ENCODE measurements around the gene TGM2.
"Not testable (repeated sequence)": the region's sequence is repeated elsewhere in the genome, so short reads cannot be mapped to it uniquely, and the experiment has no call there.

Gene TGM2

DNA sequence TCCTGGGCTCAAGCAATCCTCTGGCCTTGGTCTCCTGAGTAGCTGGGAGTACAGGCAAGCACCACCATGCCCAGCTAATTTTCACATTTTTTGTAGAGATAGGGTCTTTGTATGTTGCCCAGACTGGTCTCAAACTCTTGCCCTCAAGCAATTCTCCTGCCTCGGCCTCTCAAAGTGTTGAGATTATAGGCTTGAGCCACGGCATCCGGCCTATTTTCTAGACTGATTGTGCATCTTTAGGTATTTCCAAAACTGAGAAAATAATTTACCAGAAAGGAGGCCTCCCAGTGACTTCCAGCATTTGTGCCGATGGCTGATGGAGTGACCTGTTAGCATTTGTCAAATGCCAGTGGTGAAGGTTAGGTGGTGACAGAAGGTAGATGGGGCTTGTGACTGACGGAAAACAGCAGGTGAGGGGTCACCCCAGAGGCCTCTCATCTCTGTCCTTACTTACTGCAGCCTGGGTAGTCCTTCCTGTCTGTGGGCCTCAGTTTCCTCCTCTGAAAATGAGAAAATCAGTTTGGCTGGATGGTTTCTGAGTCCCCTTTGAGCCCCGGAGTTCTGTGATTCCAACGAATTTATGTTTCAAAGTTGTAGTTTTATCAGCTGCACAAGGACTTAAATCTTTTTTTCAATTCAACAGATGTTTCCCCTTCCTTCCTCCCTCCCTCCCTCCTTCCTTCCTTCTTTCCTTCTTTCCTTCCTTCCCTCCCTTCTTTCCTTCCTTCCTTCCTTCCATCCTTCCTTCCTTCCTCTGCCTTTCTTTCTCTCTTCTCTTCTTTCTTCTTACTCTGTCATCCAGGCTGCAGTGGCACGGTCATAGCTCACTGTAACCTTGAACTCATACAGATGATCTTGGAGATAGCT, 53.5 kb downstream of the TGM2 start:
- DNase-seq = no peak

DNA sequence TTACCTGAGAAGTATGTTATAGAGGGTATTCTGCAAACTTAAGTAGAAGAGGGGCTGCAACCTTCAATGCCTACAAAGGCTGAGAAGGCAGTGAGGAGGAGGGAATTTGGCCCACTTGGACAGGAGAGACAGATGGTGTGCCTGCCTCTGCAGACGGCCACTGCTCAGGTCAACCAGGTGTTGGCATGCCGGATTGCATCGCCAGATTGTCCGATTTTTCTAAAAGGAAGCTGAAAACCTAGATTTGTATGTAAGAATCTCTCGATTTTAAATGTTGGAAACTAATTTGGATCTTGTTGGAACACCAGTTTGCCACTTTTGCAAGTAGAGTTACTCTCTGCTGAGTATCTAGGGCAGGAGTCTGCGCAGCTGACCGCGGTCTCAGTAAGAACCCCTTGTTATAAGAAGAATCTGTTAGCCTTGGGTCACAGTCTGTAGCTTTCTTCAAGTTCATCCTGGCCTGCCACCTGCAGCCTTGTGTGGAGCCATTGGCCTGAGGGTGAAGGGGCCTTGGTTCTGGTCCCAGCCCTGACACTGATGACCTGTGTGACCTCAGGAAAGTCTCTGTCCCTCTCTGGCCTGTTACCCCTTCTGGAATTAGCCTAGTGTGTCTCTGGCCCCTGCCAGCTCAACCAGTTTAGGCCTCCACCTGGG, 54.4 kb downstream of the TGM2 start:
- DNase-seq = no peak

- DNase-seq = no peak
These were observed 55.2 kb downstream of the TGM2 start for GRCh38 chr20:38109591-38110524.

GRCh38 chr20:38108986-38109541, 56.0 kb downstream of the TGM2 start:
- no peak for DNase-seq

- no peak for DNase-seq
These were observed 56.6 kb downstream of the TGM2 start for GRCh38 chr20:38108438-38108985.

DNA sequence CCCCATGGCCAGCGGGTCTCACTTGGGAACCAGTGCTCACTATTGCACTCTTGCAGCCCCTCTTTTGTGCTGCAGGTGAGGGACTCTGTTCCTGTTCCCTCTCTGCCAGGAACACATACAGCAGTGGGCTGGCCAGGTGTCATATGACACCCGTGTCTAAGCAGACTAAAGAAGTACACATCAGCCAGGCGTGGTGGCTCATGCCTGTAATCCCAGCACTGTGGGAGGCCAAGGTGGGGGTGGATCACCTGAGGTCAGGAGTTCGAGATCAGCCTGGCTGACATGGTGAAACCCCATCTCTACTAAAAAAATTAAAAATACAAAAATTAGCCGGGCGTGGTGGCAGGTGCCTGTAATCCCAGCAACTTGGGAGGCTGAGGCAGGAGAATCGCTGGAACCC, 57.2 kb downstream of the TGM2 start:
- DNase-seq = not testable (repeated sequence)

GRCh38 chr20:38107386-38107785, 57.7 kb downstream of the TGM2 start:
- not testable (repeated sequence) for DNase-seq

DNA sequence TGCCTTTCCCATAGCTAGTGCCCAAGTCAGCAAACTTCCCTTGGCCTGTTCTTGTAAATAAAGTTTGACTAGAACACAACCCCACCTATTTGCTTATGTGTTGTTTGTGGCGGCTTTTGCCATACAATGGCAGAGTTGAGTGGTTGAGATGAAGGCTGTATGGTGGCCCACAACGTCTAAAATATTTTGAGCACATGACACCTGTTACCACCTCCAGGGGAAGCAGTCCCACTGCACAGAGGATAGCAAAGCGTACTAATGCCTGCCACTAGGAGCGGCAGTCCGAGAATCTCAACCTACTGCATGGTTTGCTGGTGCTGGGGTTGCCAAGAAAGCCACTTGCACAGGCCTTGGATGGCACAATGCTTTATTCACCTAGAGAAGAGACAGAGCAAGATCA, 58.6 kb downstream of the TGM2 start:
- DNase-seq = no peak

DNA sequence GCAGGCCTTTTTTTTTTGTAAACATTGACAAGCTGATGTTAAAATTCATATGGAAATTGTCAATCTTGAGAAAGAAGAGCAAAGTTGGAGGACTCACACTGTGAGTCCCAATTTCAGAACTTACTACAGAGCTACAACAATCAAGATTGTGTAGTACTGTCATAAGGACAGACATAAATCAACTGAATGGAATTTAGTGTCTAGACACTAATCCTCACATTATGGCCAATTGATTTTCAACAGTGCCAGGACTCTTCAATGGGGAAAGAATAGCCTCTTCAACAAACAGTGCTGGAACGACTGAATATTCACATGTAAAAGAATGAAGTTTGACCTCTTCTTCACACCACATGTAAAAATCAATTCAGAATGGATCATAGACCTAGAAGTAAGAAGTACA, 60.8 kb downstream of the TGM2 start:
- DNase-seq = no peak

GRCh38 chr20:38102206-38102605, 62.9 kb downstream of the TGM2 start:
- not testable (repeated sequence) for DNase-seq

DNA sequence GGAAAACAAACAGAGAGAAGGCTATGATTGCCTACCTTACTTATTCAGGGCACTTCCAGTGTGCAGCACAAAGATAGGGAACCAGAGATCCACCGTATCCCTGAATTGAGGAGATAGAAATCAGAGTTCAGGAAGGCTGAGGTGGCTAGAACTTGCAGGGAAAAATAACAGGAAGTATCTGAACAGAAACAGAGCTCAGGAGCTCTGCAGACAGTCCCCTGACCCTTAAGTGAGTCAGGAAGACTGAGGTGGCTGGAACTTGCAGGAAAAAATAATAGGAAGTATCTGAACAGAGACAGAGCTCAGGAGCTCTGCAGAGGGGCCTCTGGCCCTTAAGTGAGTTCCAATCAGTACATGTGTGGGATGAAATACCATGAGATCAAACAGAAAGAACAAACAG, 66.1 kb downstream of the TGM2 start:
- DNase-seq = no peak

DNA sequence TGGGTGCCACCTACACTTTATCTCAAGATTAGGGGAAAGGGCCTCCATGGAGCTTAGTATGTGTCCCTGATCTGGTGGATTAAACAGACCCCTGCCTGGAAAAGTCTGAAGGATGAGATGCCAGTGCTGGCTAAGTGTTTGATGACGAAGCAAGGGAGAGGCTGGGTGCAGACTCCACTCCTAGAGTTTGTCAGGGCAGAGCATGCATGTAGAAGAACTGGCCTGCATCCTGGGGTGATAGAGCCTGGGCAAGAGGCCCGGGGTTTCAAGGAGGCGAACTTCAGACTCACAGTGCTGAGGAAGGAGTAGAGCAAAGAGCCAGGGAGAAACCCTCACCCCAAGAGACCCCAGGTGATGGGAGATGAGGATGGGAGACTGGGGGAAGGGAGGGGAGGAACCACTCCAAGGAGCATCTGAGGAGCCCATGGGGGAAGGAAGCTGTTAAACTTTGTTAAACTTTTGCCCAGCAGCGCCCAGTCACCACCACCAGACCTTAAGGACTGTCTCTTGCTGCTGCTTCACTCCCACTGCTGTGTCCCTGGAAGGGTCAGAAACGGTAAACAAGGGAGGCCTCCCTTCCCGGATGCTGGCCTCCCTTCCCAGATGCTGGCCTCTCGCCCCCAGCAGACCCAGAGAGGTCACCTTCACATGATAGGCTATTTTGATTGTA, 69.9 kb downstream of the TGM2 start:
- DNase-seq = no peak

DNA sequence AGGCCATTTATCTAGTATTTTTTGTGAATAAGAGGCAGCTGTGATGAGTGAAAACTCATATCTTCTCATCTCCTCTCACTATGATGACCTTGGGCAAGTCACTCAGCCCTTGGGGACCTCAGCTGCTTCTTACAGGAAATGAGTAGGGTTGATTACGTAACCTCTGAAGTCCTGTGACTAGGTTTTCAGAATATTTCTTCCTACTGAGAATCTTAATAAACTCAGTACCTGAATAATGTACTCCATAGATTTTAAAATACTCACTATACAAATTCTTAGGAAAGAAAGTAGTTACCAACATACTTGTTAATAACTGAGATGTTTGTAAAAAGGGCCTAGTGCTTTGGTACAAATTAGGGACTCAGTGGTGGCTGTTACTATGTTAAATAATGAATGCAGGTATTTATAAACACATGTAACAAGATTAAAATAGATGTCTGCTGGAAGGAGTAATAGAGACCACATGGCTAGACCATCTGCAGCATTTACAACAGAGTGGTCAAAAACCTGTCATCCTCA, 70.6 kb downstream of the TGM2 start:
- no peak for DNase-seq

- DNase-seq = no peak
These were observed 71.4 kb downstream of the TGM2 start for GRCh38 chr20:38093641-38094077.

DNA sequence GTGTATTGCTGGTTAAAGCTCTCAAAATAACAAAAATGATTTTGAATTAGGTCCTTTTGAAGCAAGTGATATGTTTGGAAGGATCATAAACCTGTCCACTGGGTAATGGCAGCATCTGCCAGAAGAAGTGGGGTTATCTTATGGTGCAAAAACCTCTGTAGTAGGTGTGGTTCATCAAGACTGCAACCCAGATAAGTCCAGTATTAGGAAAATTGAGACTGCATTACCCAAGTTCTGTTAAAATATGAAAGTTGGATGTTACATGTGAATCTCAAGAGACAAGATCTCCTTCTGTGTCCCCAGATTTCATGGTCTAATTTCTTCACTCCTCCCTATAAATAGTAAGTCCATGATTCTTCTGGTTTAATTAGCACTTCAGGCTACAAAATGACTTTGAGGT, 72.2 kb downstream of the TGM2 start:
- DNase-seq = no peak

DNA sequence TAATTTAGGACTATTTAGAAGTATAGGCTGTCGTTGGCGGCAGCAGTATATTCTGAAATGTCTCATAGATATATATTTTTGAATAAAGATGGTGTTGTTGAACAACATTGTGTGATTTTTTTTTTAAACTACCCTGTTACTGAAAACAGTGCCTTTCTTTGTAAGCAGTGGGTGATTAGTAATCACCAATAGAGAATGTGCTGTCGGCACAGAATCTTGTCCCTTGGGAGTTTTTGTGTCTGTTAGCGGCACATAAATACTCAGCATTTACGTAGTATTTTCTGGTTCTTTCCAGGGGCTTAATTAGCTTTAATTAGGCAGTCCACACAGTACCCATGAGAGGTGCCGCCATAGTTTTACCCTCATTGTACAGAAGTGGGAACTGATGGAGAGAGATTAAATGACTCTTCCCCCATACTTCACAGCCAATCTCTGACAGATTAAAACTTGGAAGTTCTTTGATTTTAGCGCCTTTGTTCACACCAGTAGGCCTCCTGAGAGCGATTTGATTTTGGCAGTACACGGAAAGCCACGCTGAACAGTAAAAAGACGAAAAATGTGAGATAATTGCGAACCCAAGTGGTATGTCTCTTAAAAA, 72.7 kb downstream of the TGM2 start:
- DNase-seq = no peak

DNA sequence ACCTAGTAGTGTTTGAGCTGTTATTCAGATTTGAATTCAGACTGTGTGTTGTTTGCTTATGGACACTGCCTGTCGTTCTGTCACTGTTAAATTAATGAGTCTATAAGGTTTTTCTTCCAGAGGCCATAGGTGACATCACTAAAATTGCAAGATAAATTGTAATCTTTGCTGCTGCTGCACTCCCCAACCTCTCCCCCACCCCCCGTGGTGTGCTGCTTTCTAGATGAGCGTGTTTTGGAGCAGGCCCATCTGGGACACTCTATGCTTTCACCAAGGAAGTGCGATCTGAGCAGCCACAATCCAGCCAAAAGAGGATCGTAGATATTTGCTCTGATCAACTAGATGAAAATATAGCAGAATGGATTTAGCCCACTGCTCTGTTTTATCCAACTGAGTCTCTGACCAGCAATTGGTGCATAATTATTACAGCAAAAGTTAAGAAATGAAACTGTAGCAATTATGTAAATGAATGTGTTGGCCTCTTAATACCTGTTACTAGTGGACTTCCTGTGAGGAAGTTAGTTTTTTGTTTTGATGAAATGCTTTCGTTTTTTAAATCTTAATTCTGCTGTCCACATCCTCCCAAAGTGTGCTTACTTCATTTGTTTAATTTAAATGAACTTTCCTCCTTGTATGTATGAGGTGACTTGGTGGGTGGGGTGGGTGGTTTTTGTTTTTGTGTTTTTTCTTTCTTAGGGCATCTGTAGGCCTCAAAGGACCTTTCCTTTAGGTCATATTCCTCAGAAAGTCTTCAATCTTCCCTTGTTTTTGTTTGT, 73.4 kb downstream of the TGM2 start:
- DNase-seq = no peak

GRCh38 chr20:38090061-38090460, 75.0 kb downstream of the TGM2 start:
- no peak for DNase-seq

- DNase-seq = no peak
These were observed 75.6 kb downstream of the TGM2 start for GRCh38 chr20:38089500-38089899.

DNA sequence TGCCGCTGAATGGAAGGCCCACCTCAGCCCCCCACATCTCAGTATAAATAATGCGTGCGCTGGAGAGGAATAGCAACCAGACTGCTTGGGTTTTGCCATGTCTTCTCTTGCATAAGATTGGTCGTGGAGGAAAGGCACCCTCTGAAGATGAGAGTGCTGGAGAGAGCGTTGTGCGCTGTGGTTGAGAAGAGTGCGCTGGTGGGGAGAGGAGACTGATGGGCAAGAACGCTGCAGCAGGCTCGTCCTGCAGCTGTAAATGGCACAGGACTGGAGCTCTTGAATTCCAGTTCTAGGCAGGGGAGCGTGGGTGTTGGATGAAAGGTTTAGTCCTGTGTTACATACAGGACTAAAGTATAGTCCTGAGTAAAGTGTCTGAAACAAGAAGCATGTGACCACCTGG, 80.0 kb downstream of the TGM2 start:
- no peak for DNase-seq

Measured in NCI-H1105 (cell line).